Right kidney (tissue), 1 donor: ENCODE results near the gene VPS41.

Source experiments
- DNase-seq: peaks from one replicate; pipeline ENCODE4 v3.0.0-alpha.2; 2016

Gene VPS41

DNA sequence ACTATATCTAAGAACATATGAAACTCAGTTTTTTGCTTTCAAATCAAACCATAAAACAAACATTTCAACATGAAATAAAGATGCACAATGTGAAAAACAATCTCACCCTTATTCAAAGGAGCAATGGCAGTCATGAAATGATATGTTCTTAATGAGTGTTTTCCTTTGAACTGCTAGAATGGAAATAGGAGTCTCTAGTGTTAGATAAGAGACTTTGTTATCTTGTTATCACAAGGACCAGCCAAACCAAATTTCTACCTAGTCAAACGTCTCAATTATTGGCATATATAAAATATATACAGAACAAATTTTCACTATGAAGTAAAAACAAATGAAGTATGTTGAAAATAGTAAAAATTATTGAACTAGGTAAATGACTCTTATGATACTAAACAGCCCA, 1.2 kb downstream of the VPS41 start:
- no peak for DNase-seq

DNA sequence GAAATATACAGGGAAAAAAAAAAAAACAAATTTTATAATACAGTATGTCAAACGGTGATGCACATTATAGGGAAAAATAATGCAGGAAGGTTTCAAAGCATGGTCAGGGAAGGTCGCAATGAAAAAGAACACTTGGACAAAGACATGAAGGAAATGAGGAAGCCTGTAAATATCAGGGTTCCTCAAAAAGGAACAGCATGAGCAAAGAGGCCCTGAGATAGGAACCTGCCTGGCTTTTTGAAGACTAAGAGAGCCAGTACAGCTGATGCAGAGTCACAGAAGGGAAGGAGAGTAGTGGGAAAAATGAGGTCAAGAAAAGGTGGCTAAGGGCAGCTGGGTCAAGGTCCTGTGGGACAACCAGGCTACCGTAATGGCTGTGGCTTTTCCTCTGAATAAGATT, 1.9 kb downstream of the VPS41 start:
- DNase-seq, result no peak

DNA sequence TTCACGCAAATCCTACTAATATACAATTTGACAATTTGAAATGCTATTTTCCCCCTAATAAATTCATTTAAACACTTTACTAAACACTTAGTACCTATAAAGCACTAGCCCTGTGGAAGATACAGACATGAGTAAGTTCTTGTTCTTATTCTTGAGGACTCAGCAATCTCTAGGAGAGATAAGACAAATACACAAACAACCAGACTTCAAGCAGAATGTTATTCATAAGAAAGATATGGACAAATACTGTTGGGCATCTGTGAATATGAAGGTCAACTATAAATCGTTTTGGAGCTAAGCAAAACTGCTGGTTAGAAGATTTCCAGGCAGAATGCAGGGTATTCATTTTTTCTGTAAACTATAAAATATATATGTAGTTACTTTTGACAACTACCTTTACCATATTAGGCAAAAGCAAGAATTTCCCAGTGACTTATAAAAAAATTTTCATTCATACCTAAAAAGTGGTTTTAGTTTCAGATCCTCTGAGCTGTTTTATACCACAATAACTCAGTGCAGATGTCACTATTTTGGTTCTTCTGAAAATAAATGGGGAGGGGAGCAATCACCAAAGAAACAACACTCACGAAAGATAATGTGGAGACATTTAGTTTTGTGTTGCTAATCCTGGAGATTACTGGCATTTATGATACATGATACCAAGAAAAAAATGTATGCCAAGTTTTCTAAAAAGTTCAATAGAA, 3.8 kb downstream of the VPS41 start:
- no peak for DNase-seq

DNA sequence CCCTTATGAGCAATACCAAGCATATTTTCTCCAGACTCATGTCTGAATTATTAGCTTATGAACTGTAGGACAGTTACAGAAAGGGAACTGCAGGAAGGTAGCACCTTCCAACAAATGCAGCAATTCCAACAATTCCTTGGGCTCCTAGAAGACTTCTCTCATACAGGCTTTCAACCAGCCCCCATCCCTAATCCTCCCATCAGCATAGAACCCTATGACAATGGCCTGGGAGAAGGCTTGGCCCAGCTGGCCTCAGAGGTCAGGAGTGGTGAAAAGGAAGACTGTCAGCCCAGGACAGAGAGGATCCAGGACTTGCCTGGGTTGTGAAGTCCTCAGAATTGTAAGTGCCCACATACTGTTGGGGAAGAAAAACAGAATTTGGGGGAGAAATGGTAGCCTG, 5.9 kb downstream of the VPS41 start:
- DNase-seq, result no peak

DNA sequence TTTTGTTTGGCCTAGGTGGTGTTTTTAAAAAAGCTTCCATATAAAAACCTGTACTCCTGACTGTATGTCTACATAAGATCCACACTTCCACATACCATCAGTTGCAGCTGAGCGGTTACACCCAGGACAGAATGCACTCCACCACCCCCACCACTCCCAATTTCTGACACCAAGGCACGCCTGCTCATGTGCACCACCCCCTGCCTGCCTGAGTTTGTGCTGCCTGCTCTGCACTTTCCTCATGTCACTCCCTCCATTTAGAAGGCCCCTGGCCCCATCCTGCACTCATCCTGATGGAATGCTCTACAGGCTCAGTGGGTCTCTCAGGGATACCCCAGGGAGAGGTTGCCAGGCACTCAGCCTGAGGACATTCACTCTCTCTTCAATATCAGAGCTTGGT, 6.5 kb downstream of the VPS41 start:
- no peak for DNase-seq

DNA sequence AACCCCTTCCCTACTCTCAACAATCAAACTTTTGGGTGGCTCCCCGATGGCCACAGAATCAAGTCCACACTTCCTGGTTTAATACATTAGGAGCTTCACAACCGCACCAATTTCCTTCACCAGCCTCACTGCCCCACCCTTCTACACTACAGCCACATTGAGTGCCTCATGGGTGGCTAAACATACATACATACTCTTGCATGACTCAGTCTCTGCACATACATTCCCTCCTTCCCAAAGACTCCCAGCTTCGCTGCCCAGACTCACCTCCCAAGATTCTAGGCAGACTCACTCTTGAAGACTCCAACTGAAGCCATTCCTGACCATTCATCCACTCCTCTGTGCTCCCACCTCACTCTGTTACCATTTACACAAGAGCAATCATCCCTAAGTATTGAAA, 15.9 kb downstream of the VPS41 start:
- no peak for DNase-seq

DNA sequence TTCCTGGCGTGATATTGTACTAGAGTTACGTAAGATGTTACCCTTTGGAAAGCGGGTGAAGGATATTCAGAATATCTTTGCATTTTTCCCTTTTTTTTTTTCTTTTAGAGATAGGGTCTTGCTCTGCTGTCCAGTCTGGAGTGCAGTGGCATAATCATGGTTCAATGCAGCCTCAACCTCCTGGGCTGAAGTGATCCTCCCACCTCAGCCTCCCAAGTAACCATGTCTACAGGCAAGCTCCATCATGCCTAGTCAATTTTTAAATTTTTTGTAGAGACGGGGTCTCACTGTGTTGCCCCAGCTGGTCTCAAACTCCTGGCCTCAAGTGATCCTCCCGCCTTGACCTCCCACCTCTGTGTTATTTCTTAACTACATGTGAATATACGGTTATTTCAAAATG, 18.4 kb downstream of the VPS41 start:
- no peak for DNase-seq

DNA sequence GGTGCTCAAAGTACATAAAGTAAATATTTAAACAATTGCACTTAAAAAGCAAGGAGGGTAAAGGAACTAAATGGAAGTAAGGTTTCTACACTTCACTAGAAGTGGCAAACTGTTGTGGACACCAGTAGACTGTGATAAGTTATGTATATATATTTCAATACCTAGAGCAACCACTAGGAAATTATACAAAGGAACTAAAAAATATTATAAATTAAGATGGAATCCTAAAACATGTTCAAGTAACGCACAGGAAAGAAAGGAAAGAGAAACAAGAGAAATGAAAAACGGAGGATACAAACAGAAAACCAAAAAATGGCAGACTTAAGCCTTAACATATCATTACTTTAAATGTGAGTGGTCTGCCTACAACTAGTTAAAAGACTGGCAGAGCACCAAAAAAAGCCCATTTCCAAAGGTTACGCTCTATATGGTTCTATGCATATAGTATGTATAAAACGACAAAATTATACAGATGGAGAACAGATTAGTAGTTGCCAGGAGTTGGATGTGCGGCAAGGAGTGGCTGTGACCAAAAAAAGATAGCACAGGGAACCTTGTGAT, 19.0 kb downstream of the VPS41 start:
- DNase-seq, result no peak

DNA sequence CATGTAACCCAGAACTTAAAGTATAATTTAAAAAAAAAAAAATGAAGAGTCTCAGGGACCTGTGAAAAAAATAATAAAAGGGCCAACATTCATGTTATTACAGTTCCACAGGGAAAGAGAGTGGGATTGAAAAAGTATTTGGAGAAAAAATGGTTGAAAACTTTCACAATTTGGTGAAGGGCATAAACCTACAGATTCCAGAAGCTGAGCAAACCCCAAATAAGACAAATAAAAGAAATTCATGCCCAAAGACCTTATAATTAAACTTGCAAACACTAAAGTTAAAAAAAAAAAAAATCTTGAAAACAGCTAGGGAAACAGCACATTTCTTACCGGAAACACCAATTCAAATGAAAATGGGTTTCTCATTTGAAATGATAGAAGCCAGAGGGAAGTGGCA, 19.9 kb downstream of the VPS41 start:
- DNase-seq, result no peak

DNA sequence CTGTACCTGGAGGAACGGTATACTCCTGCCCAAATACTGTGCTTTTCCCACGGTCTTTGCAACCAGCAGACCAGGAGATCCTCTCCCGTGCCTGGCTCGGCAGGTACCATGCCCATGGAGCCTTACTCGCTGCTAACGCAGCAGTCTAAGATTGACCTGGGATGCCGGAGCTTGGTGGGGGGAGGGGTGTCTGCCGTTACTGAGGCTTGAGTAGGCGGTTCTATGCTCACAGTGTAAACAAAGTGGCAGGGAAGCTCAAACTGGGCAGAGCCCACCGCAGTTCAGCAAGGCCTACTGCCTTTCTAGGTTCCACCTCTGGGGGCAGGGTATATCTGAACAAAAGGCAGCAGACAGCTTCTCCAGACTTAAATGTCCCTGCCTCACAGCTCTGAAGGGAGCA, 22.7 kb downstream of the VPS41 start:
- DNase-seq, result no peak

DNA sequence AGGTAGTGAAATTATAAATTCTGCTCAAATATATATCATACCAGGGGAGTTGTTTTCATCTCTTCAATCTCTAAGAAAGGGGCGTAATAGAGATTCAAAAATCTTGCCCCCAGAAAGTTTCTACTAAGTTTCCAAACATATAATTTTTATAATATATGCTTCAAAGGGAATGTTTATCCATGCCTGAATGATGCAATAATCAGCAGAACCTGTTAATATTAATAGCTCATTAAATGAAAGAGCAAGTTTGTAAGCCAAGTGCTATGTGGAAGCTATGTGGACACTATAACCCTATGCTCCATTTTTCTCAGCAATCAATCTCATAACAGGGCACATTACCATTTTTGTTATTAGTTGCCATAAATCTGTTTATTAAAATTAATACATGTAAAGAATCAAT, 25.3 kb downstream of the VPS41 start:
- no peak for DNase-seq

DNA sequence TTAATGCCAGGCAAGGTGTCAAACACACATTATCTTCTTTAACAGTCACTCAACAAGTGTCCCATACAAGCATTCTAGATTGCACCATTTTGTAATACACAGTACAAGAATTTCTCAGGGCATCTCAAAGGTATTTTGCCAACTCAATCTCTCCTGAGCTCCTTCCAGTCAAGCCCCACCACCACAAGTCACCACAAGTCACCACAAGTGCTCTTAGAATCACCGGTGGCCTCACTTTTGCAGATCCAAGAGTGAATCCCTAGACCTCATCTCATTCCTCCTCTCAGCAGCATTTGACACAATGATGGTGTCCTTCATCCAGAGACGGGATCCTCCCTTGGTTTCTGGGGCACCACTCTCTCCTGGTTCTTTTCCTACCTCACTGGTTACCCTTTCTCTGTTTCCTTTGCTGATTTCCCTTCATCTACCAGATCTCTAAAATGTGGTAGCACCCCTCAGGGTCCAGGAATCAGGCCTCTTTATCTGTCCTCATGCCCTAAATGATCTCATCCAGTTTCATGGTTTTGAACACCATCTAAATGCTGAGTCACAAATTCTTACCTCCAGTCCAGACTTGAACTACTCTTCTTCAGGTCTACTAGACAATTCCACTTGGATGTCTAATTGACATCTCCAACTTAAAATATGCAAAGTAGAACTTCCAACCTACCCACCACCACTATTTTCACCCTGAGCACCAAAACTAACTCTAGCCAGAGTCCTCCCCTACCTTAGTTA, 26.9 kb downstream of the VPS41 start:
- no peak for DNase-seq

DNA sequence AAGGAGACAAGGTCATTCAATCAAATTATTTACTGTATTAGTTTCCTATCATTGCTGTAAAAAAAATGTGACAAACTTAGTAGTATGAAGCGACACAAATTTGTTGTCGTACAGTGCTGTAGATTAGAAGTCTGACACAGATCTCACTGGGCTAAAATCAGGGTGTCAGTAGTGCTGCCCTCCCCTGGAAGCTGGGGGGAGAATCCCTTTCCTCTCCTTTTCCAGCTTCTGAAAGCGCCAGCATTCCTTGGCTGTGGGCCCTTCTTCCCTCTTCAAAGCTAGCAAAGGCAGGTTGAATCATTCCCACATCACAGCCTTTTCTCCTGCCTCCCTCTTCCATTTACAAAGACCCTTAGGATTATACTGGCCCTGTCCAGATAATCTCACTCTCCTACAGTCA, 28.0 kb downstream of the VPS41 start:
- DNase-seq, result no peak

DNA sequence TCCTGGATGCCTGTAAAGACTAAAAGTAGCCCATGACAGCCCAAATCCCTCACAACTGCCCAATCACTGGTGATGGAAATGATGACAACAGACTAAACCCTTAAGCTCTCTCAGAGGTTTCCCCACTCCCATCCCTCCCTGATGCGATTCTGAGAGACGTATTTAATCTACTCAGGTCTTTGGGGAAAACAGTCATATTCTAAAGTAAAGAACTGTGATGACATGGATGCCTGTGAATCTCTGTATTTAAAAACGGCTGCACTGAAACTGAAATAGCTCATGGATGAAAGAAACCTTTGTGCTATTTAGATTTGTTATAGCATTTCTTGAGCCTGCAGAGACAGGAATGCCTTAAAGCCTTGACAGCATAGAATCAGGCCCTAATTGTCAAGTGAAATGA, 28.5 kb downstream of the VPS41 start:
- DNase-seq, result no peak

DNA sequence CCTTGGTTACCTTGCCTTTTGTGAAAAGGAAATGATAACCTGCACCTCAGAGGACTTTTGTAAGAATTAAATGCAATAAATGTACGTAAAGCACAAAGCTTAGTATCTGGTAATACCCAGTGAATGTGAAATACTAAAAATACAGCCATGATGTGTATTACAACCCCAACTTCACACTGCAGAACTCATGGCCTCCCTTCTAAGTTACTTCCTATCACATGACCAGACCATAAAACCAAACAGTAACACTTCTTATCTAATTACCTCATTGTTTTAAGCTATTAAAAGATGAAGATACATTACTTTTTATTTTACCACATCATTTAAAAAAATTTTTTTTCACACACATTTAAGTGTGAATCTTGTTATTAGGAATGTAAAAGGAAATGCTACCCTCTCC, 29.0 kb downstream of the VPS41 start:
- no peak for DNase-seq

DNA sequence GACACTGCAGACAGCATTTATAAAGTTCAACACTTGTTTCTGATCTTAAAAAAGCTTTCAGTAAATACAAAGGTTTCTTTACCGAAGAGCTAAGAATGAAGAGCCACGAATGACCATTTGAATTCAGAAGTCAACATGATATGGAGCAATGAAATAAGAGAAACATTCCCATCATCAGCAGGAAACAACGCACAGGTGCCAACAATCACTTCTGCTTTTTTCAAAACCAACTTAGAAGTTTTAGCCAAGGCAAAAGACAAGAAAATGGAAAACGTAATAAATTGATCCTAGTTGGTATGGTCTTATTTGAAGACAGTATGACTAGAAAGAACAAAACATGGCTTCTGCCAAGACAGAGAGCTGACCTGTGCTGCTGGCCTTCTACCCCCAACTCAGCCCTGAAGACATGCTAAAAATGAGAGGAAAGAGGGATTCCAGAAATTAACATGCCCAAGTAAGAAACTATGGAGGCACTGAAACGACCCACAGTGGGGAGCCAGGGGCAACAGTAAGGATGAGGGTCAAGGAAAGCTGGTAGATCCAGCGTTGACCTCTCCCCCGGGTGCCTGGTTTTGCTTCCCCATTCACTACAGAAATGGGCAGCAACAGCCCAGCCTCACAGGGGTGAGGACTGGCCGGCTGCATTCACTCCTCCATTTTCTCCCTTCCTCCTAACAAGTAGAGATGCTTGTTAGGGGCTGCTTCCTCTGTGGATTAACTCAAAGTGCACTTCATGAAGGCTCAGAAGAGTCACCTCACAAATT, 30.1 kb downstream of the VPS41 start:
- DNase-seq, result no peak

DNA sequence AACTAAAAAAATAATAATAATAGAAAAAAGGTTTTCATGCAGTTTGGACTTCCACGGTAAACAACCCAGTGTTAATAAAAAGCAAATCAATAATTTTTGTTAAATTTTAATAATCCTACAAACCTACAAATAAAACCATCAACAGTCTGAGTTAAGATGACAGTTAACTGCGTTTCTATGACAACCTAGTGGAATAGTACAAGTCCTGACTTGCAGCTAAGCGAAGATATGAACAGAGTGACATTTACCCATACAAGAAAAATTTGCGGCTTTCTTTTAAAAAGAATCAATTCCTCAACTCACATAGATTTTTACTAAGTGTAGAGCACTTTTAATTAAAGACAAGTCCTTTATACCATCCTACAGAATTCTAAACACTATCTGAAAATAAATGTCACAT, 35.6 kb downstream of the VPS41 start:
- no peak for DNase-seq

DNA sequence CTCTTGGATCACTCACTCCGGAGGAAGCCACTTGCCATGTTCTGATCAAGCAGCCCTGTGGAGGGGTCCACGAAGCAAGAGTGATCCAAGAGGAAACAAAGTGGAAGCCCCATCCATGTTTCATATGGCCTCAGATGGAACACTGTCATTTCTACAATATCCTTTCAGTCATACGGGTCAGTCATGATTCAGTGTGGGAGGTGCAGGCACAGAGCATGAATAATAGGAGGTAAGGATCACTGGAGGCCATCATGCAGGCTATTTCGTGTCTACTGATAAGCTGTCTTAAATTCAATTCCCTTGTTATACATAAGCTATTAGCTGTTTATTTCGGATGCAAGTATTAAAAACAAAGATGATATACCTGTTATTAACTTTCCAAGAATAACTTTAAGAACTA, 36.8 kb downstream of the VPS41 start:
- no peak for DNase-seq

DNA sequence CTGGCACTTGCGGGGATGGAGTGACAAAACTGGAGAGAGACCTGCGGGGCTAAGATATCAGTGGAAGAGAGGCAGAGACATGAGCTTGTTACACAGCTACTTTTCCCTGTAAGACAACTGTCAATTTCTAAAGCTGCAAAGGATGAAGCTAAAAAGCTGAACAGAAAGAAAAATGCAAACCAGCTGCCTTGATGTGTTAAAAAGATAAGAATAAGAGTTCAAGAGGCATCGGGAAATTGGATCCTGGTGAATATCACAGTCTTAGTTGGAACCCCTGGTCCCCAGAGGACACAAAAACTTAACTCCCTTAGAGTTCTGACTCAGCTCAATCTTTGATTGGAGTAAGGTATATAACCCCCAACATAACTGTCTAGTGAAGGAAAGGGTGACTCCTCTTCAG, 38.8 kb downstream of the VPS41 start:
- DNase-seq, result no peak

DNA sequence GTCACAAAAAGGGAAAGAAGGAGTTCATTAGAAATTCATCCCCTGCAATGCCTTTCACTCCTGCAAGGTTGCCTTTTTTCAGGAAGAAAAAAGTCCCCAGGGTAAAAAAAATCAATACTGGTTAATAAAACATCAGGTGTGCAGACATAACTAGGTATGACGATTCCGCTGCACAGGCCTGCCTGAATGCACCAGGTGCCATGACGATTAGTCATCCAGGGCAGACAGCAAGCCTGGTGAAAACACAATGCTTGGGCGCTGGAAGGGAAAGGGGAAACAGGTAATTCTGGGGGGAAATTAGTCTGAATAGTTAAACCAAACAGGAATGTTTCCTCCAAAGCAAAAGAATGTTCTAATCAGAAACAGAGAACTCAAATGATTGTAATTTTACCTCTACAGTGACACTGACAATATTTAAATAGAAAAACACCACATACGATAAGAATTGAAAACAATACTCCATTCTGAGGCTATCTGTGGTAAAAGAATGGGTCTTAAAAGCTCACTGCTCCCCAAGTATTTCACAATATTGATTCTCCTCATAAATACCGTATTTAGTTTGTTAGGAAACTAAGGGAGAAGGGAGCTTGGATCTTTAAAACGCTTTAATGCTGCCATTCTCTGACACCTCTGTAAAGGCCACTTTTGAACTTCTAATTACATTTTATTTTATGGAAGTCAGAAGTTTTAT, 45.2 kb downstream of the VPS41 start:
- no peak for DNase-seq

DNA sequence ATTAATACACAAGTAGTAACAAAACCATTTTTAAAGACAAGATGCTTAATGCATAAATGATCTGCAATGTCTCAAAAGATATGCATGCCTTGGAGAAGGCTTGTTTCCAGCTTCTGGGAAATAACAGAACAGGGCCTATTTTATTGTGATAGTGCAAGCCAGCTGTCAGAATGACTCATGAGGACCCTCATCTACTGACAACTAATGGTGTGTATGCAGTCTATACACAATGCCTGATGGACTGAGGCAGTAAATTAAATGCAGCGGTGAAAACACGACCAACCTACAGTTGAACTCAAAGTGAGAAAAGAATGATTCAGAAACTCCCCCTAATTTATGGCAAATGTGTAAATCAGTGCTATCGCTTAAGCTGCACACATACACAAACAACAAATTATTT, 46.3 kb downstream of the VPS41 start:
- no peak for DNase-seq

DNA sequence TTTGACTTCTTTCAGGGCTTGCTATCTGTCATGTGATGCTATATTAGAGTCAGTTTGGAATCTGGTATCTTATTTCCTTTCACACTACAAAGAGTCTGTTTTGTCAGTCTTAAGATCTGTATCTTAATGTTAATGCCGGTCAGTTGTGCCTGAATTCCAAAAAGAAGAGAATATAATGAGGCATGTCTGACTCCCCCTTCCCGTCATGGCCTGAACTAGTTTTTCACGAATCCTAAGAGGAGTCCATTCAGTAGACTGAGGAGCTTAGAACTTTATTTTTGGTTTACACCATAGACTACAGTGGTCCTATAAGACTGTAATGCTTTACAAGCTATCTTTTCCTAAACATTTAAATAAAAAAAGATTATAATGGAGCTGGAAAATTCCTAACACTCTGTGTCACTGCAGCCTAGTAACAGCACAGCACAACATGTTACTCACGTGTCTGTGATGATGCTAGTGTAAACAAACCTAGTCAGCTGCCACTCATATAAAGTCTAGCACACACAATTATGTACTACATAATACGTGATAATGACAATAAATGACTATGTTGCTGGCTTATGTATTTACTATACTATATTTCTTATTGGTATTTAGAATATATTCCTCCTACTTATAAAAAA, 50.6 kb downstream of the VPS41 start:
- no peak for DNase-seq
